Measurements from ENCODE around the gene LAIR2.

Gene LAIR2

GRCh38 chr19:54541712-54542111 lies 39.1 kb downstream of the LAIR2 start:
- no peak for DNase-seq

GRCh38 chr19:54548806-54549205 lies 46.2 kb downstream of the LAIR2 start:
- no peak for DNase-seq

DNA sequence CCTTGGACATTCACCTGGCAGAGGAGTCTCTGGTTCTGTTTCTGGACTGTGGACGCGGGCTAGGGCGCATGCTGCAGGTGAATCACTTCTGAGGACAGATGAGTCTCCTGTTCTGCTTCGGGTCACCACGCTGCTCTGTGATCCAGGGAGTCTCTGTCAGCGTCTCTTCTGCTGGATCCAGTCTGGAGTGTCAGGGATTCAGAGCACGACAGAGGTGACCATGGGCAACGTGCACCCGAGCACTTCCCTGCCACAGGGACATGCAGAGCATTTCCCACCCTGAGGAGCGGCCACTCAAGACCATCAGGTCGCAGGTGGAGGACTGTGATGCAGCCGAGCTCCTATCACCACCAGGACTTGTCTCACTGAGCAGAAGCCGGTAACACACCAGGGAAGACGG lies 46.6 kb downstream of the LAIR2 start:
- no peak for DNase-seq

GRCh38 chr19:54551293-54551692 lies 48.7 kb downstream of the LAIR2 start:
- DNase-seq = no peak

- DNase-seq = no peak
Measured at GRCh38 chr19:54551950-54552912, 49.6 kb downstream of the LAIR2 start.

DNA sequence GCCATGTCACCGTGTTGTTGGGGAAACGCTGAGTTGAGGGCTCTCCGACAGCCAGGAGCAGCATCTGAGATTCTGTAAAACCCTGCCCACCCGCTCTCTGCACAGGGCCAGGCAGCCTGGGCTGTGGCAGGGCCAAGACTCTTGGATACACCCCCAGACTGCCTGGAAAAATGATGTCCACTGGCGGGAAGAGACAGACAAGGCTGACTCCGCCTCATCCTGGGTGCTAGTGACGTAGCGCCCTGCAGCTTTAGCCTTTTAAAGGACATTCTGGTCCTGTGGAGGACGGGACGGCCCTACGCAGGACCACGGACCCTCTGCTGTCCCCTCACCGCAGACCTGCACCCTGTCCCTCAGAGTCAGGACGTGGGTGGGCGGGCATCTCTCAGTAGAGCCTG lies 50.3 kb downstream of the LAIR2 start:
- DNase-seq = no peak

- DNase-seq = no peak
Measured at GRCh38 chr19:54554006-54554405, 51.4 kb downstream of the LAIR2 start.

DNA sequence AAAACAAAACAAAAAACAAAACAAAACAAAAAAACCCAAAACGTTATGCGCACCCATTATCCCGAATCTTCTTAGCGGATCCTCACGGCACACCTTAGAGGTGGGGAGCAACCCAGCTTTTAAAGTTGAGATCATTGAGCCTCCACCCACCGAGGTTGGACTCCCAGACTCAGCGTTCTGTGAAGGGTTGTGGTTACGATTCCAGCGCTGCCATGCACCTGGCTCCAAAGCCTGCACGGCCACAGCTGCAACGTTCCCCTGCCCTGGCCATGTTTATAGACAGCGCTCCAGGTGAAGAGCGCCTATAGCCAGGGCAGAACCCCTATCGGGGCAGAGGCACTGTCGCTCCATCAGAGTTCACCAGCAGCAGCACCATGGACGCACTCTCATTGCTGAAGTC lies 52.3 kb downstream of the LAIR2 start:
- DNase-seq = no peak

GRCh38 chr19:54556194-54556593 lies 53.6 kb downstream of the LAIR2 start:
- DNase-seq = no peak

DNA sequence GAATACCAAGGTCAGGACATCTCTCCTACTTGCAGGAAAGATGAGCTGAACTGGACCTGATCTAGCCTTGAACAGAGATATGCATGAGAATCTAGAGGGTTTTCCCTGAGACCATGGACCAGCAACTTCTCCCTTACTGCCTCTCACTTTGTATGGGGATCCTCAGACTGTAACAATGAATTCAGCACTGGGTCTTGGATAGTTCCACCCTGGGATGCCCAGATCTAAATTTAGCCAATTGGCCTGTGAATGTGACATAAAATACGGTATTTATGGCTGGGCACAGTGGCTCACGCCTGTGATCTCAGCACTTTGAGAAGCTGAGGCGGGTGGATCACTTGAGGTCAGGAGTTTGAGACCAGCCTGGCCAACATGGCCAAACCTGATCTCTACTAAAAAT lies 55.7 kb downstream of the LAIR2 start:
- no peak for DNase-seq
